NCI-H187 treated with DMSO at 0.1 percent for 48 hours (cell line): ENCODE measurements around the gene PARM1.

Experiments
- DNase-seq: peaks from one replicate; lab custom pipeline; 2025; lab: John Stamatoyannopoulos, UW

The PARM1 gene

GRCh38 chr4:75031775-75032174 is 98.9 kb downstream of the PARM1 start:
- DNase-seq = no peak

- DNase-seq = no peak
Measured at GRCh38 chr4:75034523-75034922, 101.6 kb downstream of the PARM1 start.

GRCh38 chr4:75035321-75035720 is 102.4 kb downstream of the PARM1 start:
- no peak for DNase-seq

- no peak for DNase-seq
Measured at GRCh38 chr4:75036046-75036830, 103.3 kb downstream of the PARM1 start.

- DNase-seq = peak; percentile 78
Measured at GRCh38 chr4:75037252-75037651, 104.3 kb downstream of the PARM1 start.

GRCh38 chr4:75038376-75038775 is 105.5 kb downstream of the PARM1 start:
- DNase-seq = no peak

DNA sequence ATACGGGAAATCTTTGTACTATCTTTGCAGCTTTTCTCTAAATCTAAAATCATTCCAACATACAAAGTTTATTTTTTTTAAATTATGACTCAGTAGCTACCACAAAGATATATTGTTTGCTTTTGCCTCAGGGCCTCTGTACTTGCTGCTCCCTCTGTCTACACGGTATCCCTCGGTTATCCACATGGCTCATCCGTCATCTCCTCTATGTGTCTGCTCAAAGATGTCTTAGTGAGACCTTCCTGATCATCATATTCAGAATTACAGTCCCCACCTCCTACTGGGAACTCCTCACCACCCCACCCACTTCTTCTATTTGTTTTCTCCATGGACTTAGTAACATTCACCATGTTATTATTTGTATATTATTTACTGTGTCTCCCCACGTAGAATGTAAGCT is 107.8 kb downstream of the PARM1 start:
- DNase-seq = no peak

DNA sequence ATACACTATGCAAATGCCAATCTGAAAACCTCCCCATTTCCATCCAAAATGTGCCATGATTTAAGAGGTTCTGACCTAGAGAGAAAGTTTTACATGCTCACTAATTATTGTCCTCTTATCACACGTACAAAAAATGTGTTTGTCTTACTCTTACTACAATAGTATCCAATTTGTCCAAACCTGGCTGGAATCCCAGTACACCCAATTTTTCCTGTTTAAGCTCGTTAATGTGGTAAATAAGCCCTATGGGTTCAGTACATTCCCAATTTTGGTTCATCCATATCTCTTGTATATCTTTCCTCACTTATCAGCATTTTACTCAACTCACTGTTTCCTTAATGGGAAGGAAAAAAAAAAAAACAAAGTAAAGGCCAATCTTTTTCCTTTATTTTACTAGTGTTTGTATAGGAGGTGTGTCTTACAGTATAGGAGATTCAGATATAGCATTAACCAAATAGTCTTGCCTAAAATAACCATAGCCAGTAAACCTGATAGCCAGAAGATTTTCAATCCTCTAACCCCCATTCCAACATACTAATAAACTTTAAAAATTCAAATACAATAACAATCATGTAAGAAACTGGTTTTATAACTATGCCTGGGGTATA is 109.8 kb downstream of the PARM1 start:
- DNase-seq = no peak

DNA sequence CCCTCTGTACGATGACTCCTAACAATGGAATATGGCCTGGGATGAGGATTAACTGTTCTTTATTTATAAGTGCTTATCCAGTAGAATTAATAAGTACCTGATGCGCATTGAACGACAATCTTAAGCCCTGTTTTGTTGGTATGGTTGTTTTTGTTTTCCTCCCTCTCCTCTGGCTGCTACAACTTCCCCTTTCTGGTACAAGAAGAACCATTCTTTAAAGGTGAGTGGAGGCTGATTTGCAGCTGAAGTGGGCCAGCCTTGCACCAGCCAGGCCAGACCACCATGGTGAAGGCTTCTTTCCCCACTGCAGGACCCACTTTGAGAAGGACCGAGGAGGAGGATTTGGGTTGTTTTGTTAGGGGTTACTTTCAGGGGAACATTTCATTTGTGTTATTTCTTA is 113.3 kb downstream of the PARM1 start:
- no peak for DNase-seq

DNA sequence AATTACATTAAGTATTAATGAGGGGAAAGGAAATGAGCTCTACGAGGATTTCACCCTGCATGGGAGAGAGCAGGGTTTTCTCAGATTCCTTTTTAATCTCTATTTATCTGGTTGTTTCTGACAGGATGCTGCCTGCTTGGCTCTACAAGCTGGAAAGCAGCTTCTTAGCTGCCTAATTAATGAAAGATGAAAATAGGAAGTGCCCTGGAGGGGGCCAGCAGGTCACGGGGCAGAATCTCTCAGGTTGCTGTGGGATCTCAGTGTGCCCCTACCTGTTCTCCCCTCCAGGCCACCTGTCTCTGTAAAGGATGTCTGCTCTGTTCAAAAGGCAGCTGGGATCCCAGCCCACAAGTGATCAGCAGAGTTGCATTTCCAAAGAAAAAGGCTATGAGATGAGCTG is 113.7 kb downstream of the PARM1 start:
- no peak for DNase-seq

GRCh38 chr4:75048208-75048879 is 115.4 kb downstream of the PARM1 start:
- no peak for DNase-seq

- DNase-seq = no peak
Measured at GRCh38 chr4:75051431-75051830, 118.5 kb downstream of the PARM1 start.

GRCh38 chr4:75053352-75053751 is 120.4 kb downstream of the PARM1 start:
- no peak for DNase-seq

DNA sequence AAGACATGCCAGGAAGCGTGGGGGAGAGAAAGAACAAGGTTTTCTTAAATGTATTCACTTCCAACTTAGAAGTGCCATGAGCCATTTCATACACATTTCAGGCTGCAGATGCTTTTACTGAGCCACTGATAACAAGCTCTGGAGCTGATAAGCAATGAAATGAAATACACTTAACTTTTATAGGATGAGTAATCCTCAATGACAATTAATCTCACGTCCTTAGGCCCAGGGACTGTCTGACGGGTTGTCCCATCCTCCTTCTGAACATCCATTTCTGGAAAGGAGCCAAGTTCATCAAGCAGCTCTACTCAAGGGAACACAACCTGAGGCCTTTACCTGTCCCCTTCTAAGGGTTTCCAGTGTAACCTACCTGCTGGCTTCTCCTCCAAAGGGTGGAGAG is 121.2 kb downstream of the PARM1 start:
- no peak for DNase-seq

DNA sequence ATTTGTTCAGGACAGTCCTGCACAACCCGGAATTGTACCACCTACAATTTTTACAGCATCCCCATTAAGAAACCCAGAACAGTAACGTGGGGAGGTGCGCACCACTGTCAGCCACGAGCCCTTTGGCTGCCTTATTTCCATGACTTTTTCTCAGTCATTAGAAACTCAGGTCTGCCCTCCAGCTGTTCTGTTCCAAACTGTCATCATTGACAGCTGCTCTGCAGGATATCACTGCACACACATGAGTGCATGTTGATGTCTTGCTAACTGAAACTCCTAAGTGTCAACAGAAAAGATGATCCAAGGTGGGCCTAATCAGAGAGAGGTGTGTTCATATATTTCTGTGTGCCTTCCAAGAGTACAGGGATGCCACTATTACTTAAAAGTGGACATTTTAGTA is 123.4 kb downstream of the PARM1 start:
- DNase-seq = no peak

GRCh38 chr4:75057369-75057768 is 124.5 kb downstream of the PARM1 start:
- no peak for DNase-seq

DNA sequence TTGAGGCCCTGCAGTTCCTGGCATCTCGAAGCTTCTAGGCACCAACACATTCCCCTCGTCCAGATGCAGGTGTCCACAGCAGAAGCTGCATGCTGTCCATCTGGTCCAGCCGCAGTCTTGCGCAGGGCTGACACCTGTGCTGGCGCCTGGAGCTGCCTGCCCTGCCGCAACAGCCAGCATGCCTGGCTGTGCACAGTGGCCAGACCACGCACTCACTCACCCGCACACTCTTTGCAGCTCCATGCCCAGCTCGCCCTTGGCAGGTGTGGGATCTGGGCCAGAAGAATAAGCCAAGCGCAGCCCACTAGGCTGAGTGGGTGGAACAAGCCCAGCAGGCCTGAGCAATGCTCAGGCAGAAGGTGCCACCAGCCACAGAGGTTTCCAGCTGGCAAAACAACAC is 125.6 kb downstream of the PARM1 start:
- DNase-seq = no peak

DNA sequence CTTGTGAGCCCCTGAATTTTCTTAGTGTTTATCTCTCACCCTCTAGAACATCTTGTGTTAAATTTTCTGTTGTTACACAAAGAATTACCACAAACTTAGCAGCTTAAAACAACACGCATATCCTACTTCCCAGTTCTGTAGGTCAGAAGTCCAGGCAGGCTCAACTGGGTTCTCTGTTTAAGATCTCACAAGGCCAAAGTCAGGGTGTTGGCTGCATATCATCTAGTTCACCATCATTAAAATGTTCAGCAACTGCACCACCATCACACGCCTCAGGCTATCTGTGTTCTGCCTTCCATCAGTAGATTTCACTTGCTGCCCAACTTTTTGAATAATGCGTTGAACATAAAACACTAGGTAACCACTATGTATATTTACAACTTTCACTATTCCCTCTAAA is 130.5 kb downstream of the PARM1 start:
- DNase-seq = no peak

GRCh38 chr4:75065909-75066308 is 133.0 kb downstream of the PARM1 start:
- no peak for DNase-seq

GRCh38 chr4:75069493-75070074 is 136.7 kb downstream of the PARM1 start:
- no peak for DNase-seq

DNA sequence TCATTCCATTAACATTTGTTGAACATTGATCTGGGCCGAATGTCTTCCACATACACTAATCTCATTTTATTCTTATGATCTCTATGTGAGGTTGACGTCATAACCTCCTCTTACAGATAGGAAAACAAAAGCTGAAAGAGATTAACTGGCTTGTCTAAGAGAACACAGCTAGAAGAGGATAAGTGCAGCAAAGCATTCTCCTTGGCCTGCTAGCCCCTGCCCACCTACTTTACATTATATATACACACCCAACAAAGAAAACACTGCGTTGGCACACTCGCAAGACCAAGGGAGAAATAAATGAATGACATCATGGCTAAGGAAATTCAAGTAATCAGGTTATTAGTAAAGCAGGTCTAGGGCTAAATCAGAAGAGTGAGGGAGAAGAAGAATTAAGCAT is 138.4 kb downstream of the PARM1 start:
- DNase-seq = no peak

GRCh38 chr4:75080888-75081287 is 148.0 kb downstream of the PARM1 start:
- no peak for DNase-seq

DNA sequence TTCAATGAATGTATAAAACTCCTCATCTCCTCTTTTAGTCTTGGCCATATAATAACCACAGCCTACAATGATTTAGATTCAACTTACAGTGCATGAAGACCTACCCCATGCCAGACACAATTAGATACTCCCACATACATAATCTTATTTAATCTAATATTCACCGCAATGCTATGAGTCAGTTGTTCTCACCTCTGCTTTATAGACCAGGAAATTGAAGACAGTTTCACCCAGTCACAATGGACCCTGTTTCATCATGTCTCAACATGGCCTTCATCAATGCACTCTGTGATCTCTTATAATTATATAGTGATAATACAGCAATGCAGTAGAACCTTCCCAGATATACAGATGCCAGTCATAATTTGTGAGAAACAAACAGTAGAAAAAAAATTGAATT is 148.6 kb downstream of the PARM1 start:
- DNase-seq = no peak
